Measurements from ENCODE around the gene SRC.

SRC gene

DNA sequence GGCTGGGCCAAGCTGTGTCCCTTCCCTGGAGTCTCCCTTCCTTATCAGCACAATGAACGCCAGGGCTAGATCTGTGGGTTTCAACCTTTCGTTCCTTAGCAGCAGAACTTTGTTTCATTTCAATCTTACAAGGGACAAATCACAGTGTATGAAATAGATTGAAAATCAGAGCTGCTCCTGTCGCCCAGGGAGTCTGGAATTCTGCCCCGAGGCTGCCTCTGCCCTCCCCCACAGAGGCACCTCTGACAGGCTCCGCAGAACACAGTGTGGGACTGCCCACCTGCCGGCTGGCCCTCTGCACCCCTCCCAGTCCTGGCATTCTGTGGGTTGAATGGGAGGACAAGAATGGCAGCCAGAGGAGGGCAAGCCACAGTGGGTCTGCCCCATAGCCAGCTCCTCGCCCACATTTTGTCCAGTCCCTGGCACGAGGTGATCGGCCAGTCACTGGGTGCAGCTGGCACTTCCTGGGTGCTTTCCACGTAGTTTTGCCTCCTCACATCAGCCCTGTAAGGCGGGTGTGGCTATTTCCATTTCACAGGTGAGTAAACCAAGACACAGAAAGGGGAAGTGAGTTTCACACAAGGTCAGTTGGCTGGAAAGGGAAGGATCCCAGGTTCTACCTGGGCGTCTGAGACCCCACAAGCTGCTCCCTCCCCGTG is 30.4 kb upstream of the SRC start:
- DNase-seq: no peak

DNA sequence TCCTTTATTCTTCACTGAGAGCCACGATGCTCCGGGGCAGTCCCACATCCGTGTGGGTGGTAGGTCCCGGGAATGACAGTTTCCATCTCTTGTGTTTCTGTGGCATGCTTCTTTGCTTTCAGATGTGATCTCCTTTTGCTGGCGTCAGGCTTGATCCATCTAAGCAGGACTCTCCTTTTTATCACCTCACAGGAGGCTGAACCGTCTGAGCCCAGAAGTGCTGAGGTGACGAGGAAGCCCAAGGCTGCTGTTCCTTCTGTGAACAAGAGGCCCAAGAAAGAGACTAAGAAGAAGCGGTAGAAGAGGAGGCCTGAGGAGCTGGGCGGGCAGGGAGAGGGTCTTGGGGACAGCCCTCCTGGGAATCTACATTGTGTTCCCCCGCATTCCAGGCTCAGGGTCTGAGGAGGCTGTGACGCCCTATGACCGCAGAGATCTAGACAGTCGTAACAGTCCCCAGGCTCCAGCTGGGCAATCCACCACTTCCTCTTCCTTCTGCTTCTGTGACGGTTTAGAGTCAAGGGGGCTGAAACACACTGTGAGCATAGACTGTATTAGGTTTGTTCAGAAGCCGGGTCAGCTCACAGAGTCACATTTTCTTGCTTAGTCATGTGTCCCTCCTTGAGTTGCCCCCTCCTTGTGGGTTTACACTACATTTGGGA is 29.7 kb upstream of the SRC start:
- DNase-seq: no peak

DNA sequence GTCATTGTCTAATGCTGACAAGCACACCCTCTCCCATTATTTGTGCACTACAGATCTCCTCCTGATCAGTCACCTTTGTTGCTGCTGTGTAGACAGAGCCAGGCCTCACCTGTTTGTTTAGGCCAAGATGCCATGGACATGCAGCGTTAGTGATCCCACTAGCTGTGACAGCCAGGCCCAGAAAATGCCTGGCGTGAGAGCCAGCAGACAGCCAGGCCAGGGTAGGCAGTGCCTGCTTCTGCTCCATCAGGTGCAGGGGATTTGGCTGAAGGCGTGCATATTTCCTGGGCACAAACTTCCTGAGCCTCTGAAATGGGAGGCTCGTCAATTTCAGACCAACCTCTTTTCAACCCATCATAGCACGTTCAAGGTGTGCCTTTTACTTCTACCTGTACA is 29.2 kb upstream of the SRC start:
- DNase-seq: no peak

DNA sequence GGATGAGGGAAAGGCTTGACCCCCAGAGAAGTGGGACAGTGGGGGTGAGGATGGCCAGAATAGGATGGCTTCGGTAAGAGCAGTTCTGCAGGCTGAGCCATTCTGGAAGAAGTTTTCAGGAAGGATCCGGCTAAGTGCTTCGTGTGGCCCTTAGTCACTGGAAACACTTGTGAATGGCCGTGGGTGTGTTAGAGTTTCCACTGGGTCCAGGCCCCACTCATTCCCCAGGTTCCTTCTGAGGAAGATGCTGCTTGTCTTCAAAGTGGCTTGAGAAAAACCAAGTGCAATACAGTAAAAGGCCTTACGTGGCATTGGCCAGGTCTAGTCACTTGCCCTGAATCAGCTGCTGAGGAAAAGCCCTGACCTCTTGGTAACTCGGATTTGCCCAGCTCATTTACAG is 28.6 kb upstream of the SRC start:
- DNase-seq: no peak

DNA sequence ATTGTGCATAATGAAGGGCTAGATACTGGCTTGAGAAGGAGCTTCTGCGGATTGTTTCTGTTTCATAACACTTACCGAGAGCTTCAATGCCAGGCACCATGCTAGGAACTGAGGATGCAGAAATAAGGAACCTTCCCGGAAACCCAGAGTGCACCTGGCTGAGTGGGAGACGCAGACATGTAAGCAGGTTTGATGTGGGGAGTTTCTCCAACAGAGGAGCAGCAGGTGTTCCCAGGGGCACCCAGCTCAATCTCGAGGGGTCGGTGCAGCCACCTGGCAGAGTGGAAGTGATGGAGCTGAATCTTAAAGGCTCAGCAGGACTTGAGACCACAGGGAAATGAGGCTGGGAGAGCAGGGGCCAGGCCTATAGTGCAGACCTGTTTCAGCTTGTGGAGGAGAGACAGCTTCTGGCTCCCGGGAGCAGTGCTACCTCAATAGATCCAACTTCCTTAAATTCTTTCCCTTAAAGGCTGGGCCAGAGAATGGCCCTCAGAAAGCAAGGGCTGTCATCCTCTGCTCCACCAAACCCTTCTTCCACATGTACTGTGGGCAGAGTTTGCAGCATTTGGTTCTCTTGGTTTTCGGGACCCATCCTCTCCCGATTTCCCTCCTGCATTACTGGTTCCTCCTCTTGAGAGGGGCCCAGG is 27.8 kb upstream of the SRC start:
- no peak for DNase-seq

DNA sequence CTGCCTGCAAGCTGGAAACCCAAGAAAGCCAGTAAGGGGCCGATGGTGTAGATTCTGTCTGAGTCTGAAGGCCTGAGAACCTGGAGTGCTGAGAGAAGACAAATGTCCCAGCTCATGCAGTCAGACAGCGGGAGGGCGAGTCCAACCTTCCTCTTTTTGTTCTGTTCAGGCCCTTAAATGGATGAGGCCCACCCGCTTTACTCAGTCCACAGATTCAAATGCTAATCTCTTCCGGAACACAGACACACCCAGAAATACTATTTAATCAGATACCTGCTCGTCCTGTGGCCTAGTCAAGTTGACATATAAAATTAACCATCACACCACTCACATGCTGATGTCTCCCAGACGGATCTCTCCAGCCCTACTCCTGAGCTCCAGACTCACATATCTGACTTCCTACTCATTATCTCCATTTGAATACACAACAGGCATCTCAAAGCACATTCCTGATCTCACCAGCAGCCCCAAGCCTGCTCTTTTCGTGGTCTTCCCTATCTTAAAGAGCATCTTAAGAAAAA is 26.7 kb upstream of the SRC start:
- DNase-seq: no peak

DNA sequence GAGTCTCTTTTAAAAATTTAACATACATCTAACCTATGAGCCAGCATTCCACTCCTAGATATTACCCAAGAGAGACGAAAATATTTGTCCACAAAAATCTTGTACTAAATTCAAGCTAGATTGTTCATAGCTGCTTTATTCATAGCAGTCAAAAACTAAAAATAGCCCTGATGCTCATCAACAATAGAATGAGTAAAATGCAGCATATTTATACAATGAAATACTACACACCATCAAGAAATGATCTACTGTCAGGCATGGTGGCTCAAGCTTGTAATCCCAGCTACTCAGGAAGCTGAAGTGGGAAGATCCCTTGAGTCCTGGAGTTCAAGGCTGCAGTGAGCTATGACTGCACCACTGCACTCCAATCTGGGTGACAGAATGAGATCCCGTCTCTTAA is 22.0 kb upstream of the SRC start:
- no peak for DNase-seq

DNA sequence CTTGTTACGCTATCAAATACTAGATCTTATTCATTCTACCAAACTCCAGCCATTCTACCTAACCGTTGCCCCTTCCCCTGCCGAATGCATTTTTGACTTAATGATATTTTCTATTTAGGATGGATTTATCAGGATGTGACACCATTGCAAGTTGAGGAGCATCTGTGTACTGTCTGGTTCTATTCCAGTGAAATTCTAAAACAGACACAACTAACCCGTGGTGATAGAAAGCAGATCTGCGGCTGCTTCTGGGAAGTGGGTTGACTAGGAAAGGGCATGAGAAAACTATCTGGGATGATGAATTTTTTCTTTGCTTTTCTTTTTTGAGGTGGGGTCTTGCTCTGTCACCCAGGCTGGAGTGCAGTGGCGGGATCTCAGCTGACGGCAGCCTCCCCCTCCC is 20.7 kb upstream of the SRC start:
- DNase-seq: no peak

DNA sequence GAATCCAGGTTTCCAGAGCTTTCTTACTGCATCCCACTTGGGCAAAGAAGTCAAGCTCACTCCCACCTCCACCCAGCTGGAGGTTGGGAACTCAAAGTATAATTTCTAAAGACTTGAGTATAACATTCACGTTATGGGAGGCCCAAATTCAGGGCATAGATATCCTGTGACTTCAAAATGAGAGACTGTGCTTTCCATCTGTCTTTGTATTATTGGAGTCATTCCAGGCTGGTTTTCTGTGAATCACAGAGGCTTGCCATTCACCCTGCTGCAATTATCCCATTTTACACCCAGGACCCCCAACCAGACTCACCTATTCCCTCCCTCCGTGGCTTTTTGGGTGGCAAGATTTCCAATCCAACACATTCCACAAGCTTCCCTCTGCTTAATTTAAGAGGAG is 19.3 kb upstream of the SRC start:
- DNase-seq: no peak

DNA sequence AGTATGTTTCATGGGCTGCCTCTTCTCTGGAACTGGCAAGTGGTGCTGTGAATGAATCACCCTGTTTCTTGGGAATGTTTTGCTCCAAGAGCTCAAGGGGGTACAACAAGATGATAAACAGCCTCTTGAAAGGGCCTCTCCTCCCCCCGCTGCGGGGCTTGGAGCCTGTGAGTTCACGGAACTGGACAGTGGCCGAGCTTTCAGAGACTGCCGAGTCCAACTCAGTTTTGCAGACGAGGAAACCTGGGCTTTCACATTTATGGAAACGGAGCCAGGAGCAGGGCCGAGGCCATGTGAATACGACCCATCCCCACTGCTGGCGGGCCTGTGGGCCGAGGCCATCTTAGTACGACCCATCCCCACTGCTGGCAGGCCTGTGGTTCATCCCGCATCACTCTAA is 18.2 kb upstream of the SRC start:
- DNase-seq: no peak

DNA sequence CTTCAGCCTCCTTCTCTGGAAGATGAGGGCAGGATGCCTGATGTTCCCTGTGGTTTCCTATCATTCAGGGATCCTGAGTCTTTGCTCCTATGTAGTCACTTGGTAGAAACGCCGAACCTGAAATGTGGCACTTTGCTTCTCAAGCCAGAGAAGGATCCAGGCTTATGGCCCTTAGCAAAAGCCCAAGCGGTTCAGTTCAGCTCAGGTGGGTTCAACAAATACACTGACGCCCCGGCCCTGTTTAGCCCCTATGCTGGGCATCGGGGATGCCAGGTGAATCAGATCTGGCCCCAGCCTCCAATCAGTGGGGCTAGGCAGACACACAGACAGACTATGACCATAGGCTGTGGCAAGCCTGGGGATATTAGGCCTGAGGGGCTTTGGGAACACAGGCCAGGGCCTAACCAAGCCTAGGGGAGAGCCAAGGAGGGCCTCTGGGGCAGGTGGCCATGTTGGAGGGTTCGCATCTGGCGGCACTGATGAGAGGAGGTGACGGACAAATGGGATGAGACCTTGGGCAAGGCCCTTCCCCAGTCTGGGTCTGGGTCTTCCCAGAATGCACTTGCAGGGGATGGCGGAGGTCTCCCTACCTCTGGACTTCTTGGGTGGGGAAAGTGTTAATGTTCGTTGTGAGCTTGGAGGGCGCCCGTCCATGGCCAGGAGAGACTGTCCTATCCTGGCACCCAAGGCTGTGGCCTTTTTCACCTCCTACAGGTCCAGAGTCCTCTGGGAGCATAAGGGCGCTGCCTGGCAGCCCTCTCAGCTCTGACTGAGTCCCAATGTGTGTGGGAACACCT is 17.6 kb upstream of the SRC start:
- no peak for DNase-seq

DNA sequence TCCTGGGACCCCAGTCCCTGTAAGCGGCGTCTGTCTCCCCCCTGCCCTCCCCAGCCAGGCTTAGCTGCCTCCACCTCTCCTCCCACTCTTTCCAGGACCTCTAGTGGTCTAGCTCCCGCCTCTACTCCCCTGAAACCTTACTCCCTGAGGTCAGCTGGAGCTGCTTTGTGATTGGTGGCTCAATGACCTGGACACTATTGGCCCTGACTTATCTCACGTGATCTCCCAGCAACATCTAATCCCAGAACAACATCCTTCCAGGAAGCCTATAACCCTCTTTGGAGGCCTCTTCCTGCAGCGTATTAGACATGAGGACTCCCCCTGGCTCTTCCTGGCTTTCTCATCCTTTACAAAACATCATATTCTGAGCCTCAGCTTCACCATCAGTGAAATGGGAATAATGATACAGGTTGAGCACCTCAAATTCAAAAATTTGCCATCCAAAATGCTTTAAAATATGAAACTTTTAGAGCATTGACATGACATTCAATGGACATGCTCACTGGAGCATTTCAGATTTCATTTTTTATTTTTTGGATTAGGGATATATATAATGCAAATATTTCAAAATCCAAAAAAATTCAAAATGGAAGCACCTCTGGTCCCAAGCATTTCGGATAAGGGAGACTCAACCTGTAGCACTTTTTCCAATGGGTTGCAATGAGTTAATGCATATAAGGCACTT is 16.3 kb upstream of the SRC start:
- no peak for DNase-seq

DNA sequence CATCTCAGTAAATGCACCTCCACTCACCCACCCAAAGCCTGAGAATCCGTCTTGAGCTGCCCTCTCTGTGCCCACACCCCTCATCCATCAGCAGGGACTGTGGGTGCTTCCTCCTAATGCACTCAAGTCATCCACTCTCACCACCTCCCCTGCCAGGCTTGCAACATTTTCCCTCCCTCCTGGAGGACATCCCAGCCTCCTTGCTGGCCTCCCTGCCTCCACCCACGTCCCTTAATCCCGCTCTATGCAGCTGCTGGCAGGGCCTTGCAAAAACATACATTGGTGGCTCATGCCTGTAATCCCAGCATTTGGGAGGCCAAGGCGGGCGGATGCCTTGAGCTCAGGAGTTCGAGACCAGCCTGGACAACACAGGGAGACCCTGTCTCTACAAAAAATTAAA is 15.6 kb upstream of the SRC start:
- no peak for DNase-seq

DNA sequence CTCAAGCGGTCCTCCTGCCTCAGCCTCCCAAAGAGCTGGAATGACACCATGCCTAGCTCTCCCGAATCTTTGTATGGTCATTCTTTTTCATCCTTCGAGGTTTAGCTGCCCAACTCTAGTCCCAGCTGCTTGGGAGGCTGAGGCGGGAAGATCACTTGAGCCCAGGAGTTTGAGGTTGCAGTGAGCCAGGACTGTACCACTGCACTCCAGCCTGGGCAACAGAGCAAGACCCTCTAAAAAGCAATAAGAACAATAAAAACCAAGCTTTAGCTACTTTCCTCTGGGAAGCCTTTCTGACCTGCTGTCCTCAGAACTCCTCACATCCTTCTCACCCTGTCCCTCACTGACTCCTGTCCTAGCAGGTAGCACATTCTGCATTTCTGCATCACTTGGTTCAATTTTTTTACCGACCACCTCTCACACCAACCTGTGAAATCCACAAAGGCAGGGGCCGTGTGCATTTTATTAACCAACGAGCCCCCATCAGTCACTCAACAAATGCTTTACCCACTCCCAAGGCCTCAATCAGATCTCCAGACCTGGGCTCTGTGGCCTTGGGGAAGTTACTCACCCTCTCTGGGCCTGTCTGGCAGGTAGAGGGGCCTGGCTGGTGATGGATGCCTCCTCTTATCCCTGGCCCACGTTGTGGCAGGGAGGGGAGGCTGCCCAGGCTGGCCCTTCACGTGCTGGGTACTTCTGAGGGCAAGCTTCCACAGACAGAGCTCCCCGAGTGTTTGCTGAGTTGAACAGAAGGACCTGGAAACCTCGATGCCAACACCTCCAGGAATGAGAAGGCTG is 14.7 kb upstream of the SRC start:
- no peak for DNase-seq

DNA sequence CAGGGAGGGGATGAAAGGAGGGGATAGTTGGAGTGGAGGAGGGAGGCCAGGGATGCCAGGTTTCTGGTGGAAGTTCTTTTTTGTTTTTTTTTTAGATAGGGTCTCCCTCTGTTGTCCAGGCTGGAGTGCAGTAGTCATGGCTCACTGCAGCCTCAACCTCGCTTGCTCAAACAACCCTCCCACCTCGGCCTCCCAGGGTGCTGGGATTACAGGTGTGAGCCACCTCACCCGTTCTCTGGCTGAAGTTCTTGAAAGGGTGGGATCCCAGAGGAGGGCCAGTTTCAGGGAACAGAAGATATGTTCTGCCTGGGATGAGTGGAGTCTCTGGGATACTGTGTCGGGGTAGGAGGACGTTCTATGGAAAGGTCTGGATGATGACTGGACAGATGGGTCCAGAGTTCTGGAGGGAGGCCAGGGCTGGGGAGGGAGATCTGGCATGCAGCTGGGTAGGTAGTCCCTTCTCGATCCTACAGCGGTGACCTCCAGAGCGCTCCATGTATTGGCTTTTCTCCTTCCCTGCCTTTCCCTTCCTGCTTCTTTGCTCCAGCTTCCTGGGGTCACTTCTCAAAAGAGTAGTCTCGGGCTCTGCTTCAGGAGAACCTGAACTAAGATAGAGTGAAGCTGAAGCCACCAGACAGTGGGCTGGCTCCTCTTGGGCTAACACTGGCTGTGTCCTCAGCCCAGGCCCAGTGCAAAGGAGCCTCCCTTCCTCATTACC is 12.7 kb upstream of the SRC start:
- DNase-seq: no peak

DNA sequence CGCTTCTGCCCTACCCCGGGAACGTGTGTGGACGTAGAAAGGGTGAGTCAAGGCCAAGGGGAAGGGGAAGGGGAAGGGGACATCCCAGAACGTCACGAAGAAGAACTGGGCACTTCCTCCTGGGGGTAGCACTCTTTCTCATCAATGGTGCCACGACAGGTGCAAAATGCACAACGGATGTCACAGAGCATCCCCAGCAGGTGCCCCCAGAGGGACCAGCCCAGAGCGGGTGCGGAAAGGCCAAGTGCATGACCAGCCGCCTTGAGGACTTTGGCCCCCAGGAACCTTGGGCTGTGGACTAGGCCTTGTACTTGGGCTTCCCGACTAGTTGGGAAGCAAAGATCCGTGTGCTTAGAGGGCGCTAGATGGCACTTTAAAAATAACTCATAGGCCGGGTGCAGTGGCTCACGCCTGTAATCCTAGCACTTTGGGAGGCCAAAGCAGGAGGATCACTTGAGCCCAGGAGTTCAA is 12.1 kb upstream of the SRC start:
- no peak for DNase-seq

DNA sequence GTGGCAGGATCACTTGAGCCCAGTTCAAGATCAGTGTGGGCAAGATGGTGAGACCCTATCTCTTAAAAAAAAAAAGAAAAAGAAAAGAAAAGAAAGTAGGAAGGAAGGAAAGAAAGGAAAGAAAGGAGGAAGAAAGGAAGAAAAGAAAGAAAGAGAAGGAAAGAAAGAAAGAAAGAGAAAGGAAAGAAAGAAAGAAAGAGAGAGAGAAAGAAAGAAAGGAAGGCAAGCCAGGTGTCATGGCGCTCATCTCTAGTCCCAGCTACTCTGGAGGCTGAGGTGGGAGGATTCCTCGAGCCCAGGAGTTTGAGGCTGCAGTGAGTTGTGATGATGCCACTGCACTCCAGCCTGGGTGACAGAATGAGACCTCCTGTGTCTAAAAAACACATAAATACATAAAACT is 11.5 kb upstream of the SRC start:
- no peak for DNase-seq

DNA sequence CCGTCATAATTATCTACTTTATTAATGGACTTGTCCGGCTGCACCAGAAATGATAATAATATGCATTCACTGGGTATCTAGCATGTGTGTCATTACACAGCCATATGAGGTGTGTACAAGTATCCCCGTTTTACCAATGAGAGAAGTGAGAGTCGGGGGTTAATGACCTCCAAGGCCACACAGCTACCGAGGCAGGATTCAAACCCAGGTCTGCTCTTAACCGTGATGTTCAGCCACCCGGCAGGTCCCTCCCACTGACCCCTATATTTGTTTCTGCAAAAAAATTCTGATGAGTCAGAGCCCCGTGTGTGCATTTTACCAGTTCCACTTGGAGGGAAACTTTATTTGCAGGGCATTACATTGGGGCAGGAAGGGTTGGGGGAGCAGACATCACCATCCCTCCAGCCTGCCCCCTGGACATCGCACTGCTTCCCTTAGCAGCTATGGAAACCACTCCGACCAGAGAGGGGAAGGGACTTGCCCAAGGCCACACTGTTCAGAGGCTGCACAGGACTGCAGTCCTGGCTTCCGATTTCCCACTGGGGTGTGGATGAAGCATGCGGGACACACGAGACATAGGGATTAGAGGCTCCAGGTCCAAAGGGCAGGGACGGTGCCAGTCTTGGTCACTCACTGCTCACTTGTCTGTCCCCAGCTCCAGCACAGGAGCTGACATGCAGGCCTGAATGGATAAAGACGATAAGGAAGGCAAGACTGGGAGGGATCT is 10.1 kb upstream of the SRC start:
- DNase-seq: no peak

DNA sequence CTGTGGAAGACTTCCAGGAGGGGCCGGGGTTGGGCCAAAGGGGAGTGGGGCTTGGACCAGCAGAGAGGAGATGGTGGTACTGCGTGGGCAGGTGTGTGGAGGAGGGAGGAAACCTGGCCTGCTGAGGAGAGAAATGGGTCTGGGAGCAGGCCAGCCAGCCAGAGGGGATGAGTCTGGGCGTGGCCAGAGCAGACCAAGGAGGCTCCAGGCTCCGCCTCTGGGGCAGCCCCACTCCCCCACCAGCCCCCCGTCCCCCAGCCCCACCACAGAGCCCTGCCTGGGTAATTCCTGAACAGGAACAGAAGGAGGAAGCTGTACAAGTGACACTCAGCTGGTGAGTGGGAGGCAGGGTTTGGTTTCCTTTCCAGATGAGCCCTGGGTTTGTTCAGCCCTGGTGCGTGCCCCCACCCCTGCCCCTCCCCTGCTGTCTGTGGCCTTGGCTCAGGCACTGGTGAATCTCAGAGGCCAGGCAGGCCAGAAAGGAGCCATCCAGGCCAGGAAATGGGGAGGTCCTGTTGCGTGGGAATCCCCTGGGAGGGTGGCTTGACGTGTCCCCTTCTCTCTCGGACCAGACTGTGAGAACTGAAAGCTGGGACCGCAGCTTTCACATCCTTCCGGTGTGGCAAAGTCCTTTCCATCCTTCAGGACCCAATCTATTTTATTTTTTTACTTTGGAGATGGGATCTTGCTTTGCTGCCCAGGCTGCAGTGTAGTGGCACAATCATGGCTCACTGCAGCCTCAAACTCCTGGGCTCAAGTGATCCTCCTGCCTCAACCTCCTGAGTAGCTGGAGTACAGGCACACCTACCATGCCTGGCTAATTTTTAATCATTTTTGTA is 9.4 kb upstream of the SRC start:
- no peak for DNase-seq
